SIG-M5 treated with dmso at 0.1 percent for 504 hours (cell line): ENCODE data around the gene APOC3.
"Not testable (repeated sequence)": the region's sequence is repeated elsewhere in the genome, so short reads cannot be mapped to it uniquely, and the experiment has no call there.

Experiments used
- DNase-seq: peaks from one replicate; lab custom pipeline; 2025; ENCODE audit not compliant: unreplicated experiment; lab: John Stamatoyannopoulos, UW

The APOC3 gene

DNA sequence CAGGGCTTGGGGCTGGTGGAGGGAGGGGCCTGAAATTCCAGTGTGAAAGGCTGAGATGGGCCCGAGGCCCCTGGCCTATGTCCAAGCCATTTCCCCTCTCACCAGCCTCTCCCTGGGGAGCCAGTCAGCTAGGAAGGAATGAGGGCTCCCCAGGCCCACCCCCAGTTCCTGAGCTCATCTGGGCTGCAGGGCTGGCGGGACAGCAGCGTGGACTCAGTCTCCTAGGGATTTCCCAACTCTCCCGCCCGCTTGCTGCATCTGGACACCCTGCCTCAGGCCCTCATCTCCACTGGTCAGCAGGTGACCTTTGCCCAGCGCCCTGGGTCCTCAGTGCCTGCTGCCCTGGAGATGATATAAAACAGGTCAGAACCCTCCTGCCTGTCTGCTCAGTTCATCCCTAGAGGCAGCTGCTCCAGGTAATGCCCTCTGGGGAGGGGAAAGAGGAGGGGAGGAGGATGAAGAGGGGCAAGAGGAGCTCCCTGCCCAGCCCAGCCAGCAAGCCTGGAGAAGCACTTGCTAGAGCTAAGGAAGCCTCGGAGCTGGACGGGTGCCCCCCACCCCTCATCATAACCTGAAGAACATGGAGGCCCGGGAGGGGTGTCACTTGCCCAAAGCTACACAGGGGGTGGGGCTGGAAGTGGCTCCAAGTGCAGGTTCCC lies at the start of gene APOC3:
TSS of gene APOC3 (plus strand) at position 383 of the 659 bp plus-strand sequence. CDS start 676 bp downstream, outside the sequence.
- no peak for DNase-seq

DNA sequence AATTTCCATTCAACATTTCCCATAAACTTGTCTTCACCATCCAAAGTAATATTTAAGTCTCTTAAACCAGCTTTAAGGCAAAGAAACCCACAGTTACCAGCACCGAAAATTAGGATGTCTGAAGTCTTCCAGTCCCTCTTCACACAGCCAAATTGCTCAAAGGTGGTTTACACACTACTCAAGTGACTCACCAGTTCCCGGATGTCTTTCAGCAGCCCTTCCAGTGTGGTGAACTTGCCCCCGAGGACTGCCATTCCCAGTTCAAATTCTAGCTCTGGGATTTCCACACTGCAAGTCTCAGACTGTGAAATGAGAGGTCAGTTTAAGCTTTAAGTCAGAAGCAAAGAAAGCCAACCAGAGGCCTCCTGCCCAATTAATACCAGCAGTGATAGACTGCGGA lies 47.0 kb upstream of the APOC3 start:
- no peak for DNase-seq

DNA sequence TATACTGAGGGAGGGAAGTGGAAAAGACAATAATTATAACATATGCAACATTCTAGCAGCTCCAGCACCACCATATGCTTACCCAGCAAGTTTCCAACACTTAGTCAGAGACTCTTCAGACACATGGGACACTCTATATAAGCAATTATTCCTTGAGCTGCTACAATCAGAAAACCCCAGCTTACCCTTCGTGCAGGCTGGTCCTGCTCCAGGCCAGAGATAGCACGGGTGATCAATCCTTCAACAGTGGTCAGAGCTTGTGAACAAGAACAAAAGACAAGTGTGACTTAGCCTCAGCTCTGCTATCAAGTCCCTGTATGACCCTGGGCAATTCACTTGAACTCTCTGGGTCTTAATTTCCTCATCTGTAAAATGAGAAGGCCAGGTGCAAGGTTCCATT lies 43.4 kb upstream of the APOC3 start:
- DNase-seq, result no peak

DNA sequence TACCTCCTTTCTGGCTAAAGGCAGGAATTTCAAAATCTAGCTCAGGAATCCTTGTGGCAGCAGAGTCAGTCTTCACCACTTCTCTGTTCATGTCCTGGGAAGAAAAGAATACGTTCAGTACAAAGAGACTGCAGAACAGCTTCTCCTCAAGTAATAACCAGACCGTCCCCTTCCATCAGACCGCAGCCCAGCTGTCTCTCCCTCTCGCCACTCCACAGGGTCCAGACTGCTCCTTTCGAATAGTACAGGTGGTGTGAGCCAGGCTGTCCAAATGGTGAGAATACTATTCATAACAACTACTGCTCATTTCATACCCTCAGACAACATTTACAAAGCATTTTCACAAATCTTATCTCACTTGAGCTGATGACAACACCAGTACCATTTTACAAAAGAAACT lies 42.7 kb upstream of the APOC3 start:
- DNase-seq, result no peak

DNA sequence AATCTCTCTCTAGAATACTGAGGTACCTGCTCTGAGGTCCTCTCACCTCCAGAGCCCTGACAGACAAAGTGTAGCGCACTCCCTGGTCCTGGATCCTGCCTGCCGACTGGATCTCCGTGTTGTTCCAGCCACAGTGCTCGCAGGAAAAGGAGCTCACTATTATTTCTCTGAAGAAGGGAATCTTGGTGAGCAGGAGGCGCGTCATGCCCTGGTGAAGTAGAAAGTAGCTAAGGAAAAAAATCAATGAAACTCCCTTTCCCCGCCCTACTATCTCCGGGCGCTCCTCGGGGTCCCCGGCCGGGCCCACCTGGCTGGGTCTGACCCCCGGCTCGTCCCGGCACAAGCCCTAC lies 42.3 kb upstream of the APOC3 start:
- DNase-seq, result no peak

DNA sequence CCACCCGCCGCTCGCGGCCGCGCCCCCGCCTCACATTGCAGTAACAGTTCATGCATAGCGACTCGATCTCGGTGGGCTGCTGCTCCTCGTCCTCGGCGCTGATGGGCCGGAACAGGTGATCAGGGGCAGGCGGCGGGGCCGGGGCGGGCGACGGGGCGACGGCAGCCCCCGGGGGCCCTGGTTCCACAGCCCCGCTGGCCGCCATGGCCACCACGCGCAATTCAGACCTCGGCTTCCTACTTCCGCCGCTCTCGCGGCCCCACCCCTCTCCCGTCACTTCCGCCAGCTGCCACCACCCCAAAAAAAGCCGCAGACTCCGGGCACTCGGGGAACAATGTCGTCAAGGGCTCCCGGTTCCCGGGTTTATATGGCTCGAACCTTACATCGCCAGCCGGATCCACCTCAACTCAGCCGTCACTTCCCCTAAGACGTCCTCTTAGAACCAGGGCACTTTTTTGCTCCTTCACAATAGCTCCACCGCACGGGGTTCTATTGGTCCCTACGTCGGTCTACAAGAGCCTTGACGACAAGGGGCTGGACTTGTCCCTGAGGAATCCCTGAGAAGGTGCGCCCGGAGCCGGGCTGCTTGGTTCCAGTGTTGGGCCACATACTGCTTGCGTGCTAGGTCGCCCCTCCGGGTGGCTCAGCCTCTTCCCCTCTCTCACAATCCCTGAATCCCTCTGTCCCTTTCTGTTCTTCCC lies 41.8 kb upstream of the APOC3 start, which contains the start of gene ZPR1:
TSS of gene ZPR1 (minus strand) at position 238 of the 701 bp plus-strand sequence. CDS start at position 205, 33 bp downstream.
- peak; percentile 65 for DNase-seq

DNA sequence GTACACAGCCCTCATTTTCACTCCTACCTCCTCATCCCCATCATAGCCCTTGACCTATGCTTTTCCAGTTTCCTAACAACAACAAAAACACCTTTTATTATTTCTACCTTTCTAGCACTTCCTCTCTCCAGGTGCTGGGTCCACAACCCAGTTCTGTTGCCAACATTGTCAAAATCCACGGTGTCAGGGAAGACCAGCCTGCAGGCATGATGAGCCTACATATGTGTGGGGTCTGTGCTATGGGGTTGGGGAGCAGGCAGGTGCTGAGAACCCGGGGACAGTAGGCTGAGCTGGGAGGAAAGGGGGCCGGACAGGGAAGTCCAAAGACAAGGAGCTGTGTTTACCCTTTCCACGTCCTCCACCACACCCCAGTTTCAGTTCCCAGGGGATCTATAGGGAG lies 41.2 kb upstream of the APOC3 start:
- DNase-seq, result no peak

DNA sequence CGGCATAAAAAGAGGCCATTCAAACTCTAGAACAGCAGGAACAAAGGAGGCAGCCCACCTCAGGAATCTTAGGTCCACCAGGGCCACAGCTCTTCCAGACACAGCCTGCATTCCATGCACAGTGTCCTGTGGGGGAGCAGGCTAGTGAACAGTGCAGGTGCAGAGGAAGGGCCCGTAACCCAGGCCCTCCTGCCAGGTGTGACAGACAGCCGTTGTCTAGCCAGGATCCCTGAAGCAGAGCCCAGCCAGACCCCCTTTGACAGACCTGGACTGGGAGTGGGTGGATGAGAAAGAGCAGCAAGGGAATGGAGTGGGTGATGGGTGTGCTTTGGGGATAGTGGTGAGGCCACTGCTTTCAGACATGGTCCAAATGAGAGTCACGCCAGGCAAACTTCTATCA lies 40.7 kb upstream of the APOC3 start:
- no peak for DNase-seq

DNA sequence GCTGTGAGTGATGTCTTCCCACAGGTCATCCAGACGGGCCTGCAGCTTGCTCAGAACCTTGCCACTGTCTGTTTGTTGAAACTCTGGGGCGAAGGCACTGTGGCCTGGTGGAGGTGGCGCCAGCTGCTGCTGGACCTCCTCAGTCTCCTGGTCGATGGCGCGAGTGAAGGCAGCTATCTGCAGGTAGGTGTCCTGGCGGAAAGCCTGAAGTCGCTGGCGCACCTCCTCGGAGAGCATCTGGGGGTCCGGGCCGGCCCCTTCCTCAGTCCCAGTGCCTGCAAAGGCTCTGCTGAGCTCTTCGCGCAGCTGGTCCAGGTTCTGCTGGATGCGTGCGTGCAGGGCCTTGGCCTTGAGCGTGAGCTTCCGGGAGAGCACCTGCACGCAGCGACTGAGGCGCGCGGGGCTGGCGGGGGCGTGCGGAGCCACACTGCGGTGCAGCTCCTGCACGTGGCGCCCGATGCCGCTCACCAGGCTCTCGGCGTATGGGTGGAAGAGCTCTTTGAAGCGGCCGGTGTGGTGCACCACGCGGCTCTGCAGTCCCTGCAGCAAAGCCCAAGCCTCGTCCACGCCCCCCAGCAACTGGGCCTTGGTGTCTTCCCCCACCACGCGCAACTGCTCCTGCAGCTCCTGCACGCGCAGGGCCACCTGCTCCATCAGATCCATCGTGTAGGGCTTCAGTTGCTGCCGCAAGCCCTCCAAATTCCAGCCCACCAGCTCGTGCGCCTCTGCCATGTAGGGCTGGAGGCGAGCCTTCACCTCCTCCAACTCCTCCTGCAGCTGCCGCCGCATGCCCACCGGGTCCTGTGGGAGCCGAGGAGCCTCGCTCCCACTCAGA lies 39.3 kb upstream of the APOC3 start:
- no peak for DNase-seq

DNA sequence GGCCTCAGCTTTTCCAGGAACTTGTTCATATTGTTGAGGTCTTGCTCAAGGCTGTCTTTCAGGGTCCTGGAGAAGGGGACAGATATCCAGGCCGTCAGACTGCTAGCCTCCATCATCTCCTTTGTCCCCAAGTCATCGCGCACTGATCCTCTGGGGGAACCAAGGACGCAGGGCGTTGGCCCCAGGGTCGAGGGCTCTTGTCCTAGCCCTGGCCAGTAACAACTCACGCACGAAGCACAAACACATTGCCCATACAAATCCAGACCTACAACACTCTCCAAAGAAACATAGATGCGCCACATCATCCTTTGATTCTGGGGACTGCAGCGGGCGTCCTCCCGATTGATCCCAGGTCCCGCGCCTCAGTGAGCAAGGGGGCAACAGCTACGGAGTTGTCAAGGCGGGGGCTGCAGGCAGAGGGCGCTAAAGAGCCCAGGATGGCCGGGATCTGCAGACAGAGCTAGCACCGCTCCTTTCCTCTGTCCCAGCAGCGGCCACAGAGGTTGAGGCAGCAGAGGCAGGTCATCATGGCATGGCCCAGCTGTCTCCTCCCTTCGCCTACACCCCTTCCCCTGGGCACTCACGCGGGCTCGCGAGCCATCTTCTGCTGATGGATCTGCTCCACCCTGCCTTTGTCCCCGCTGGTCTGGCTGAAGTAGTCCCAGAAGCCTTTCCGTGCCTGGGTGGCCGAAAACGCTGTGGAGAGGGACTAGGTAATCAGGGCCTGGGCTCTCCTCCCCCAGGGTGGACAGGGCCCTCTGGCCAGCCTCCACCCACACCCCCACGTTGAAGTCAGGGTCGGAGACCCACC lies 38.5 kb upstream of the APOC3 start:
- DNase-seq, result peak; percentile 16

DNA sequence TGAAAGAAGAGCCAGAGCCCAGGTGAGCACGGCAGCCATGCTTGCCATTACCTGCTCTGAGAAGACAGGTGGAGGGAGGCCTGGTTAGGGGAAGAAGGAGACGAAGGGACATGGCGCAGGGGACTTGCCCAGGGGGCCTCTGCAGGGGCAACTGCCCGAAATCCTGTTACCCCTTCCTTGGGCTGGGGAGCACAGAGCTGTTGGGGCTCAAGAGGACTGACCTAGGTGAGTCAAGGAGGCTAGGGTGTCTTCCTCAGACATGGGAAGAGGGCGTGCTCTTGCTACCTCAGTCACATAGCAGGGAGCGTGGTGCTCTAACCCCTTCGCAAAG lies 37.9 kb upstream of the APOC3 start, which contains the start of gene APOA5:
TSS of gene APOA5 (minus strand) at position 67 of the 331 bp plus-strand sequence. CDS start at position 48, 19 bp downstream.
- no peak for DNase-seq

DNA sequence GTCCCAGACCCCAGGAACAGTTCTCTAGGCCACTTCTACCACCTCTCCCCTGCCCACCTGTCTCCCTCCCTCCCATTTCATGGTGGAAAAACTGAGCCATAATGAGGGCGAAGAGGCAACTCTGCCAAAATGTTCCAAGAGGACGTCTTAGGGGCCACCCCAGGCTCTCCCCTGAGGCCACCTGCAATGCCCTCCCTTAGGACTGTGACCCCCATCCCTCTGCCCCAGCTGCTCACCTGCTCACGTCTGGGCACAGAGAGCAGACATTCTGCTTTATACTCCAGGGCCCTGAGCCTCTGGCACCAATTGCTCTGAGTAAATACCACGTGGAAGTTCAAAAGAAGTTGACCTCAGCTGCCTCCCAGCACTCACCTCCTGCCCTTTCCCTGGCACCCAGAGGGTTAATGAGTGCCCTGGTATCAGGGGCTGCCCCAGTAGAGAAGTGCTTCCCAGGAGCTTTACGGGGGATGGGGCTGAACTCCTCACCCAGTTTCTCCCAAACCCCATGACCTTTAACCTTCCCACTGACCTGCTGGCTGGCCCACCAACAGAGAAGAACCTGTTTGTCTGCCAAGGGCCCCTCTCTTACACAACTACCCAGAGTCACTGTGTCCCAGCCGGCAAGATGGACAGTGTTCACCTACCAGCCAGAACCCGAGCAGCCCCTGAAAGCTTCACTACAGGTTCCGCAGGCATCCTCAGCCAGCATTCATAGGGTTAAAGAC lies 37.4 kb upstream of the APOC3 start:
- no peak for DNase-seq

DNA sequence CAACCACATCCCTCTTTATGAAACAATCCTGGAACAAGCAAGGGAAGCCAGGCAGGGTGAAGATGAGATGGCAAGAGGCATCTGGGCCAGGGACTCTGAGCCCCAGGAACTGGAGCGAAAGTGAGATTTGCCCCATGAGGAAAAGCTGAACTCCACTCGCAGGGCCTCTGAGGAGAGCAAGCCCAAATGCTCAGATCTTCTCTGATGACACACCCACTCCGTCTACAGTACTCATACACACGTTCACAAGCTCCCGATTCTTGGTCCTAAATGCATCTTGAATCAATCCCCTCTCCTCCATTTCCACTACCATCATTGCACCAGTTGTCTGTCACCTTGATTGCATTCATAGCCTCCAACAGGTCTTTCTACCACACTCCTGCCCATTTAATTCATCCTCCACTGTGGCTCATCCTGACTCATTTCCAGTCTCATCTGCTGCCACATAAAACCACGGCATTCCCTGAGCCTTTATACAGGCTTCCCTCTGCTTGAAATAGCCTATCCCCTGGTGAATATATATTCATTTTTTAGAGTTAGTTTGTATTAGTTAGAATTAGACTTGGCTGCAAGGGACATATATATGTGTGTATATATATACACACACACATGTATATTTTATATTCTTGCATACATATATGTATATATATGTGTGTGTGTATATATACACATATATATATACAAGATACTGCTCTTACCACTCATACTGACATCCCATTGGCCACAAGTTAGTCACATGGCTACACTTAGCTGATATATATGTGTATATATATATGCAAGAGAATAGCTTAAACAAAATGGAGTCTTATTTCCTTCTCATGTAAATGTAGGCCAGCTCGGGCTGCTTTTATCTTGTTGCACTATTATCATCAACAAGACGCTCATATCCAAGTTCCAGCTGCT lies 36.6 kb upstream of the APOC3 start:
- DNase-seq, result no peak

DNA sequence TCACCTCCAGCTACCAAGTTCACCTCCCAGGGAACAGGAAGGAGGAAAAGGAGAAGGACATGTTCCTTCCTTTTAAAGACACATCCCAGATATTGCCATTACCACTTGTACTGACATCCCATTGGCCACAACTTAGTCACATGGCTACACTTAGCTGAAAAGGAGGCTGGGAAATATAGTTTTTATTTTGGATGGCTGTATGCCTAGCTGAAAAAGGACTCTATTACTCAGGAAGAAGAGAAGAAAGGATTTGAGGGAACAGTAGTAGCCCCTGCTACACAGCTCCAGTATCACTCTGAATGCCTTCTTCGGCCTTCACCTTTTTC lies 36.0 kb upstream of the APOC3 start:
- peak; percentile 14 for DNase-seq

DNA sequence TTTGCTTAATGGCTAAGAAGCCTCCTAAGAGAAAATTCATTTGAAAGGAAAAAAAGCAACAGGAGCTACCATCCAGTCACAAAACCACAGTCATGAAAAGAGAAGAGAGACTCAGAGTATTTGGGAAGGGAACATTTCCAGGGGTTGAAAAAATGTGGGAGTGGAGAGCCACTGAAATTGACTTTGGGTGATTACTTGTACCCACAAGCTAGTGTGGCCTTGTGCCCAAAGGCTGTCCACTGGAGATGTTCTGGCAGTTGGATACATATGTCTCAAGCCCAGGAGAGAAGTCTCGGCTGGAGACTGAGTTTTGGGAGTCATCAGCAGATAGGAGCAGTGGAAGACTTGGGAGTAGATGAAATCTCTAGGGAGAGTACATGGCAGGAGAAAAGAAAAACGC lies 34.9 kb upstream of the APOC3 start:
- no peak for DNase-seq

DNA sequence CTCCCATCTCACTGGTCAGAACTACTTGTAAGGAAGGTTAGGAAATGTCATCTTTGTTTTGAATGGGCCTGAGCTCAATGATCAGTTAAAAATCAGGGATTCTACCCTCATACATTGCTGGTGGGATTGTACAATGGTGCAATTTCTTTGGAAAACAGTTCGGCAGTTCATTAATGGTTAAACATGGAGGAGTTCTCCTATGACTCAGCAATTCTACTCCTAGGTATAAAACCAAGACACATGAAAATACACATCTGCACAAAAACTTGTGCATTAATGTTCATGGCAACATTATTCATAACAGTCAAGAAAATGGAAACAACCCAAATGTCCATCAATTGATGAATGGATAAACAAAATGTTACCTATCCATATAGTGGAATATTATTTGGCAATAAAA lies 33.2 kb upstream of the APOC3 start:
- DNase-seq, result no peak

DNA sequence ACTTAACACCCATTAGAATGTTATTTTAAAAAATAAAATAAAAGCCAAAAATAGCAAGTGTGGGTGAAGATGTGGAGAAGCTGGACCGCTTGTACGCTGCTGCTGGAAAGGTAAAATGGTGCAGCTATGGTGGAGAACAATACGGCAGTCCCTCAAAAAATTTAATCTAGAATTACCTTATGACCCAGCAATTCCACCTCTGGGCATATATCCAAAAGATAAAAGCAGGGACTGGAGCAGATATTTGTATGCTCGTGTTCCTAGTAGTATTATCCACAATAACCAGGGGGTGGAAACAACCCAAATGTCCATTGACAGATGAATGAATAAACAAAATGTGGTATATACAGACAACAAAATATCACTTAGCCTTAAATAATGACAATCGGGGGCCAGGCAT lies 31.9 kb upstream of the APOC3 start:
- no peak for DNase-seq

DNA sequence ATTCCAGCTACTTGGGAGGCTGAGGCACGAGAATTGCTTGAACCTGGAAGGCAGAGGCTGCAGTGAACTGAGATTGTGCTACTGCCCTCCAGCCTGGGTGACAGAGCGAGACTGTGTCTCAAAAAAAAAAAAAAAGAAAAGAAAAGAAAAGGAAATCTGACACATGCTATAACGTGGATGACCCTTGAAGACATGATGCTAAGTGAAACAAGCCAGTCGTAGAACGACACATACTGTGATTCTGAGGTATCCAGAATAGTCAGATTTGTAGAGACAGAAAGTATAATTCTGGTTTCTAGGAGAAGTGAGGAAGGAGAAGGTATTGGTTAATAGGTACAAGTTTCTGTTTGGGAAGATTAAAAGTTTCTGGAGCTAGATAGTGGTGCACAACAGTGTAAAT lies 31.3 kb upstream of the APOC3 start:
- DNase-seq, result no peak

DNA sequence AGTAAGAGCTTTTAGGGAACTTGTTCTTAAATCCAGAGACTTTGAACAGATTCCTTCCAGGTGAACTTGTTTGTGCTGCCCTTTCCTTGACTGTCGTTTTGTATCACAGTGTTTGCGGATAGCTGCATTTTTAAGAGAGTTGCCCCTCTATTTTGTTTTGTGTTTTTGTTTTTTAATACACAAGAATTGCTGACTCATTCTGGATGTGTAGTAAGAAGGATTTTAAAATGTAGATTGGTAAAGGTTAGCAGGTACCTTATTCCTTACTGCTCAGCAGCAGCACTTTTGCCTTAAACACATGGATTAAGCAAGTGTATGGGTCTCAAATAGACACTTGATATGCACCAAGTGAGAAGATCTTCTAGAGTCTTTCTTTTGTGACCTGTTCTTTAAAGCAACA lies 29.1 kb upstream of the APOC3 start:
- no peak for DNase-seq

DNA sequence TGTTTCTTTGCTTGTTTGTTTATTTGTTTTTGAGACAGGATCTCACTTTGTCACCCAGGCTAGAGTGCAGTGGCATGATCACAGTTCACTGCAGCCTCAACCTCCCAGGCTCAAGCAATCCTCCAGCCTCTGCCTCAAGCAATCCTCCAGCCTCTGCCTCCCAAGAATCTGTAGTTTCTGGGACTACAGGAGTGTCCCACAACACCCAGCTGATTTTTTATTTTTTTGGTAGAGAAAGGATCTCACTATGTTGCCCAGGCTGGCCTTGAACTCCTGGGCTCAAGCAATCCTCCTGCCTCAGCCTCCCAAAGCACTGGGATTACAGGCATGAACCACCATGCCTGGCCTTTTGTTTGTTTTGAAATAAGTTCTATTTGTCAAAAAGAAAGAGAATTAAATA lies 28.0 kb upstream of the APOC3 start:
- not testable (repeated sequence) for DNase-seq
